Measurements from ENCODE around the gene LPAR6. TPM values are rescaled to one million over a fixed set of nuclear protein-coding genes. Genes with fewer than 3 reads are reported as not detected.

LPAR6 gene
- total RNA-seq, 4 donors from 2014 or later, result 13.1 to 85.9 (median 38.9) TPM

DNA sequence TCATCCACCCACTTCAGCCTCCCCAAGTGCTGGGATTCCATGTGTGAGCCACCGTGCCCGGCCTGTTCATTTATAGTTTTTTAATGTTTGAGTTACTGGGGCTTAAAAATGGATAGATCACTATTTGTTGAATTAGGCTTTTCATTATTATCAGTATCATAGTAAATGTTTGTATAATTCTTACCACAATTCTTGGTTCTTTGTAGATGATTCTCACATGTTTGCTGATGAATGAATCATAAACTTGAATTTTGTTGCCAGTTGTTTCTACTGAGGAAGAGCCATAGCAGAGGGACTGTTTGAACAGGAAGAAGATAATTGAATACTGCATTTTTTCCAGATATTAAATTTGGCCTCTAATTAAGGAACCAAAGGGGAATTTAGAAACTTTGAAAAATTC lies 2.6 kb upstream of the LPAR6 start:
- H3K4me1 ChIP-seq, result peaks cover 0 to 4% of the 10 kb centered on the region in 2 donors
- H3K9me3 ChIP-seq, result no peaks in the 10 kb centered on the region
- intact Hi-C loops (cut with DNase I; ENCODE audit: low total_unique reads), result no loop called here
- no peaks in the 10 kb centered on the region for H3K36me3 ChIP-seq
- no peak for DNase-seq
- H3K4me3 ChIP-seq, result no peak overlapping the region
- H3K27me3 ChIP-seq, result no peaks in the 10 kb centered on the region
- TF ChIP-seq POLR2A (IDR thresholded peaks at IDR 0.05), result no peak
- TF ChIP-seq CTCF (IDR thresholded peaks at IDR 0.05), result no peak
- H3K27ac ChIP-seq, result no peak overlapping the region

GRCh38 chr13:48414501-48414900 lies 1.6 kb upstream of the LPAR6 start:
- H3K27ac ChIP-seq, result no peak overlapping the region
- no peaks in the 10 kb centered on the region for H3K27me3 ChIP-seq
- intact Hi-C loops (cut with DNase I; ENCODE audit: low total_unique reads), result no loop called here
- no peaks in the 10 kb centered on the region for H3K36me3 ChIP-seq
- no peak overlapping the region for H3K4me3 ChIP-seq
- DNase-seq, result no peak
- no peak for TF ChIP-seq POLR2A (IDR thresholded peaks at IDR 0.05)
- no peak for TF ChIP-seq CTCF (IDR thresholded peaks at IDR 0.05)
- H3K9me3 ChIP-seq, result no peaks in the 10 kb centered on the region
- peaks cover 0 to 4% of the 10 kb centered on the region in 2 donors for H3K4me1 ChIP-seq

DNA sequence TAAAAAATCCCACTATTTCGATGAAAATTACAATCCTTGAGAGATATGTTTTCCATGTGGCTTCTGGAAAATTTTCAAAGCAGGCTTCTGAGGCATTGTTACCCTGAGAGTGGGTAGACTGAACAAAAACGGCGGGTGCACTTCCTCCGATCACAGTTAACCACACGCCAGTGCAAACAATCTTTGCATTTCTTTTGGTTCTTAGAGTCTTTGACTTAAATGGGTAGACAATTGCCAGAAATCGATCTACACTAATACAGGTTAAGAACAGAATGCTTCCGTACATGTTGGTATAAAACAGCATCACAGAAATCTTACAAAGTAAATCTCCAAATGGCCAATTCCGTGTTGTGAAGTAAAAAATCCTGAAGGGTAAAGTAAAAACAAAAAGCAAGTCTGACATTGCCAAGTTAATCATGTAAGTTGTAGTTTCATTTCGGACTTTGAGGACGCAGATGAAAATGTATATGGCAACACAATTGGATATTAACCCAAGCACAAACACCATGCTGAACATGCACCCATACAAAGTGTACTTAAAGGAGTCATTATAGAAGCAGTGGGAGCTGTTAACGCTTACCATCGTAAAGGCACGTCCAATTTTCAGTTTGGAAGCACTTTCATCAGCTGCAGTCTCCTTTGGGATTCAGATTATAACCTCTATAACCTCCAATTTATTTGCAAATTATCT lies 927 bp downstream of the LPAR6 start:
- DNase-seq, result no peak
- H3K4me1 ChIP-seq, result peaks cover 0 to 4% of the 10 kb centered on the region in 2 donors
- no peaks in the 10 kb centered on the region for H3K27me3 ChIP-seq
- H3K27ac ChIP-seq, result peak overlapping the region; percentile 77 to 94
- no peaks in the 10 kb centered on the region for H3K9me3 ChIP-seq
- no peaks in the 10 kb centered on the region for H3K36me3 ChIP-seq
- TF ChIP-seq POLR2A (IDR thresholded peaks at IDR 0.05) (no peak), CTCF (IDR thresholded peaks at IDR 0.05) (no peak)
- intact Hi-C loops (cut with DNase I; ENCODE audit: low total_unique reads), result no loop called here
- peak overlapping the region; percentile 49 to 60 for H3K4me3 ChIP-seq

- peak overlapping the region; percentile 77 to 94 for H3K27ac ChIP-seq
- no peaks in the 10 kb centered on the region for H3K9me3 ChIP-seq
- no peaks in the 10 kb centered on the region for H3K27me3 ChIP-seq
- no peaks in the 10 kb centered on the region for H3K36me3 ChIP-seq
- peak overlapping the region; percentile 49 to 60 for H3K4me3 ChIP-seq
- H3K4me1 ChIP-seq, result peaks cover 0 to 4% of the 10 kb centered on the region in 2 donors
- intact Hi-C loops (cut with DNase I; ENCODE audit: low total_unique reads), result no loop called here
- no peak for TF ChIP-seq CTCF (IDR thresholded peaks at IDR 0.05)
- TF ChIP-seq POLR2A (IDR thresholded peaks at IDR 0.05), result no peak
- no peak for DNase-seq
These were observed 1.6 kb downstream of the LPAR6 start for GRCh38 chr13:48411147-48411794.

- no peak for DNase-seq
- intact Hi-C loops (cut with DNase I; ENCODE audit: low total_unique reads), result no loop called here
- Histone ChIP-seq H3K9me3 (no peaks in the 10 kb centered on the region), H3K36me3 (no peaks in the 10 kb centered on the region), H3K4me3 (peak overlapping the region; percentile 49 to 60), H3K4me1 (peaks cover 4 to 6% of the 10 kb centered on the region in 2 donors), H3K27ac (peak overlapping the region; percentile 77 to 94), H3K27me3 (no peaks in the 10 kb centered on the region)
- no peak for TF ChIP-seq CTCF (IDR thresholded peaks at IDR 0.05)
- TF ChIP-seq POLR2A (IDR thresholded peaks at IDR 0.05), result peak in 1 of 2 donors; percentile 55
These were observed 2.7 kb downstream of the LPAR6 start for GRCh38 chr13:48410199-48410598.
